NCI-H2029 treated with DMSO at 0.1 percent for 48 hours (cell line): ENCODE results near the gene DOP1B.
A peak's percentile ranks its signal among the peaks of the same experiment; 100 is the strongest.
"Not testable (repeated sequence)": the region's sequence is repeated elsewhere in the genome, so short reads cannot be mapped to it uniquely, and the experiment has no call there.

ENCODE experiments used
- DNase-seq: peaks from one replicate; lab custom pipeline; 2025; lab: John Stamatoyannopoulos, UW

DOP1B gene, protein sequence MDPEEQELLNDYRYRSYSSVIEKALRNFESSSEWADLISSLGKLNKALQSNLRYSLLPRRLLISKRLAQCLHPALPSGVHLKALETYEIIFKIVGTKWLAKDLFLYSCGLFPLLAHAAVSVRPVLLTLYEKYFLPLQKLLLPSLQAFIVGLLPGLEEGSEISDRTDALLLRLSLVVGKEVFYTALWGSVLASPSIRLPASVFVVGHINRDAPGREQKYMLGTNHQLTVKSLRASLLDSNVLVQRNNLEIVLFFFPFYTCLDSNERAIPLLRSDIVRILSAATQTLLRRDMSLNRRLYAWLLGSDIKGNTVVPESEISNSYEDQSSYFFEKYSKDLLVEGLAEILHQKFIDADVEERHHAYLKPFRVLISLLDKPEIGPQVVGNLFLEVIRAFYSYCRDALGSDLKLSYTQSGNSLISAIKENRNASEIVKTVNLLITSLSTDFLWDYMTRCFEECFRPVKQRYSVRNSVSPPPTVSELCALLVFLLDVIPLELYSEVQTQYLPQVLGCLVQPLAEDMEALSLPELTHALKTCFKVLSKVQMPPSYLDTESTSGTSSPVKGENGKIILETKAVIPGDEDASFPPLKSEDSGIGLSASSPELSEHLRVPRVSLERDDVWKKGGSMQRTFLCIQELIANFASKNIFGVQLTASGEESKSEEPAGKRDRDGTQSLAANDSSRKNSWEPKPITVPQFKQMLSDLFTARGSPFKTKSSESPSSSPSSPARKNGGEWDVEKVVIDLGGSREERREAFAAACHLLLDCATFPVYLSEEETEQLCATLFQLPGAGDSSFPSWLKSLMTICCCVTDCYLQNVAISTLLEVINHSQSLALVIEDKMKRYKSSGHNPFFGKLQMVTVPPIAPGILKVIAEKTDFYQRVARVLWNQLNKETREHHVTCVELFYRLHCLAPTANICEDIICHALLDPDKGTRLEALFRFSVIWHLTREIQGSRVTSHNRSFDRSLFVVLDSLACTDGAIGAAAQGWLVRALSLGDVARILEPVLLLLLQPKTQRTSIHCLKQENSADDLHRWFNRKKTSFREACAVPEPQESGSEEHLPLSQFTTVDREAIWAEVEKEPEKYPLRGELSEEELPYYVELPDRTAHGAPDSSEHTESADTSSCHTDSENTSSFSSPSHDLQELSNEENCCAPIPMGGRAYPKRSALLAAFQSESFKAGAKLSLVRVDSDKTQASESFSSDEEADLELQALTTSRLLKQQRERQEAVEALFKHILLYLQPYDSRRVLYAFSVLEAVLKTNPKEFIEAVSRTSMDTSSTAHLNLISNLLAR (N-terminal part only)

GRCh38 chr21:36156815-36157670, at the start of gene DOP1B:
Gene DOP1B, plus strand, starts transcription at chr21:36156824. Its CDS starts 7,910 bp downstream, at chr21:36164734.
- DNase-seq, result no peak

DNA sequence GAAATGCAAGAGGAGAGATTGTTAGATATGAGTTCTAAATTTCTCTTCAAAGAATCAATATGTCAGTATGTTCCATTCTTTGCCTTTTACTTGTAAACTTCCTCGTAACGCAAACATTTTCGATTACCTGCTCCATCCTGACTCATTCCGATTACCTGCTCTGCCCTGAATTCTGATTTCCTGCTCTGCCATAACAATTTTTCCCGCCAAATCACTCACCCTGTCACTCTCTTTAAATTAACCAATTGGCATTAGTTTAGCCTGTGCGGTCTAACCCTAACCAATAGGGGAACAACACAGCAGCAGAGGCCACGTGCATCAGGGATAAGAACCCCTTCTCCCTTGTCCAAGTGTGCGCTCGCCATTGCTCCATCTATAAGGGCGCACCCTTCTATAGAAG, 46.8 kb upstream of the DOP1B start:
- no peak for DNase-seq

GRCh38 chr21:36111238-36111637, 45.4 kb upstream of the DOP1B start:
- DNase-seq, result no peak

GRCh38 chr21:36113647-36114428, 42.8 kb upstream of the DOP1B start:
- peak; percentile 42 for DNase-seq

DNA sequence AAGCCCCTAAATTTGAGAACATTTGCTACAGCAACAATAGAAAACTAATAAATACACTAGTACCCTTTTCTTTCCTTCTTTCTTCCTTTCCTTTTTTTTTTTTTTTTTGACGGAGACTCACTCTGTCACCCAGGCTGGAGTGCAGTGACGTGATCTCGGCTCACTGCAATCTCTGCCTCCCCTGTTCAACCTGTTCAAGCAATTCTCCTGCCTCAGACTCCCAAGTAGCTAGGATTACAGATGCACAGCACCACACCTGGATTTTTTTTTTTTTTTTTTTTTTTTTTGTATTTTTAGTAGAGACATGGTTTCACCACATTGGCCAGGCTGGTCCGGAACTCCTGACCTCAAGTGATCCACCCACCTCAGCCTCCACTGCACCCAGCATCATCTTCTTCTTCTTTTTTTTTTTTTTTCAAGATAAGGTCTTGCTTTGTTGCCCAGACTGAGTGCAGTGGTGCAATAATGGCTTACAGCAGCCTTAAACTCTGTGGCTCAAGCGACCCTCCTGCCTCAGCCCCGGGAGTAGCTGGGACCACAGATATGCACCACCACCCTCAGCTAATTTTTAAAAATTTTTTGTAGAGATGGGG, 41.4 kb upstream of the DOP1B start:
- no peak for DNase-seq

GRCh38 chr21:36117286-36117741, 39.3 kb upstream of the DOP1B start:
- DNase-seq, result no peak

- DNase-seq, result no peak
These were observed 36.2 kb upstream of the DOP1B start for GRCh38 chr21:36120304-36120888.

DNA sequence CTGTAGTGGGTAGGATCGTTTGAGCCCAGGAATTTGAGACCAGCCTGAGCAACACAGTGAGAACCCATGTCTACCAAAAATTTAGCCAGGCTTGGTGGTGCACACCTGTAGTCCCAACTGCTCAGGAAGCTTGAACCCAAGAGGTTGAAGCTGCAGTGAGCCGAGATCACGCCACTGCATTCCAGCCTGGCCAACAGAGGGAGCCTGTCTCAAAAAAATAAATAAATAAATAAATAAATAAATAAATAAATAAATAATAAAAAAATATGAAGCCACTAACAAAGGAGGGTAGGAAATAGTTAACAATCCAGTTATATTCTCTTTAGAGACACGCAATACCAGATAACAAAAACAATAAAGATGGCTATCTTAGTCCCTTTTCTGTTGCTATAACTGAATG, 33.6 kb upstream of the DOP1B start:
- no peak for DNase-seq

GRCh38 chr21:36124395-36124794, 32.2 kb upstream of the DOP1B start:
- DNase-seq, result no peak

DNA sequence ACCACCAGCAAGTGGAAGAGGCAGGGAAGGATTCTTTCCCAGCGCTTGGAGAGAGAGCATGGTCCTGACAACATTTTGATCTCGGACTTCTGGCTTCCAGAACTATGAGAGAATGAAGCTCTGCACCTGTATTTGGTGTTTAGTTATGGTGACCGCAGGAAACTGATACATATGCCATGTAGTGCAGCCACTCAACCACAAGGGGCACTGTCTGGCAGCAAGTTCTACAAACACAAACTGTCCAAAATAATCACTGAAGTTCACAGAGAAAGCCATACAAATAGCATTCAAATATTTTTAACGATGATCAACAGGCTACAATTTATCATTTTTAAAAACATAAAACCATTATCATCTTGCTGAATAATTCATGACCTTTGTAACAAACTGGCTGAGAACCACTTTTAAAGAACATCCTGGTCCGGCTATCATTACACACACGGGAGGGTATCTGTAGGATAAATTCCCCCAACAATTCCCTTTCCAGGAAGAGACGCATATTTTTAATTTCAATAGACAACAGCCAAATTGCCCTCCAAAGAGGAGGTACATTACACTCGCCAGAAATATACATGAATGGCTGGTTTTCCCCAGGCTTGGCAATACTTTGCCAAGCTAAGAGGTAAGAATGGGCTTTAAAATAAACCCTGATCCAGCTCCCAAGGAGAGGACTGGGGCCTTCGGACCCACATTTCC, 31.0 kb upstream of the DOP1B start:
- peak; percentile 59 for DNase-seq

DNA sequence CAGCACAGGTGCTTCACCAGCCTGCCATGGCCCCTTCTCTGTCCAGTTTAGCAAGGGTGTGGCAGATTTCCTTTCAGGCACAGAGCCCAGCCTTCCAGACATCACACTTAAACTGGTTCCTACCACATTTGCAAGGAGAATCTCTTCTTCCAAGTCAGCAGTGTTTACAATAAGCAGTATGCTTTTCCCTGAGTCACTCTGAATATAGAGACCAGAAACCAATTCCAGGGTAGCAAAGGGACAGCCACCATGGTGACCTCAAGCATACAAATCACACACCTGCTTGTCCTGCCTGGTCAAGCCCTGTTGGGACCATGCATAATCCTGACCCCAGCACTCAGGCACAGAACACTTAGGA, 30.4 kb upstream of the DOP1B start:
- no peak for DNase-seq

DNA sequence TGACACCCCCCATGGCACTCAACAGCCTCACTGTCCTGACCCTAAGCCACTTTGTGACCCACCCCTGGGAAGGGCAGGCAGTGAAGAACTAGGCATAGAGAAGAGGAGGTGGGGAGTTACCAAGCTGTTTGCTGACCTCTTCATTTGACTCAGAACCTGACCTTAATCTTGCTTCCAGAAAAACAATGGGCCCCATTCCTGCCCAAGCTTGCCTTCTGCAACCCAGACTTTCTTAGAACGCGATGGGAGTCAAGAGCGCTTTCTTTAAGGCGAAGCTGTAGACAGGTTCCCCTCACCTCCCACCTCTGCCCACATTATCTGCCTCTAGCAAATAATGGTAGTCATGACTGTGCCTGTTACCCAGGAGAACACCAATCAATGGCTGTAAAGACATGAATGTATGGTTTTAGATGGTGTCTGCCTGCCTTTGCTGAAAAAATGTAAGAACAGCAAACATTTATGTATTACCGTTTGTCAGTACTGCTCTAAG, 30.0 kb upstream of the DOP1B start:
- no peak for DNase-seq

DNA sequence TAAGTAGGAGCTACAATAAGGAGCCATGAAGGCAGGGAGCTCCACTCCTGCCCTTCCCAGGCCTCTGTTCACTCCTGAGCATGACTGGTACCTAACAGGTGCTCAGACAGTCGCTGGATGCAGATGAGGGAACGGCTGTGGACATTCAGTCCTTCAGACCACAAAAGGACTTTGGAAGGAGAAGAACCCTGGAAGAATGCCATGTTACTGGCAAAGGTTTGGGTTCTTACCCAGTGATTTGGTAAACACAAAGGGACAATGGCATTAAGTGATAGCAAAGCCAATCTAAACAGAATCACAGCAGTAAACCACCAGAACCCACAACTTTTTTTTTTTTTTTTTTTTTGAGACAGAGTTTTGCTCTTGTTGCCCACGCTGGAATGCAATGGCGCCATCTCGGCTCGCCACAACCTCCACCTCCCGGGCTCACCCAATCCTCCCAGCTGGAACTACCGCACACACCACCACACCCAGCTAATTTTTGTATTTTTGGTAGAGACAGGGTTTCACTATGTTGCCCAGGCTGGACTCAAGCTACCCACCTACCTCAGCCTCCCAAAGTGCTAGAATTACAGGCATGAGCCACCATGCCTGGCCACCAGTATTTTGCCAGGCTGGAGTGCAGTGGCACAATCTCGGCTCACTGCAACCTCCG, 29.2 kb upstream of the DOP1B start:
- peak; percentile 55 for DNase-seq

- DNase-seq, result no peak
These were observed 28.6 kb upstream of the DOP1B start for GRCh38 chr21:36127977-36128376.

GRCh38 chr21:36129219-36129618, 27.4 kb upstream of the DOP1B start:
- DNase-seq, result no peak

DNA sequence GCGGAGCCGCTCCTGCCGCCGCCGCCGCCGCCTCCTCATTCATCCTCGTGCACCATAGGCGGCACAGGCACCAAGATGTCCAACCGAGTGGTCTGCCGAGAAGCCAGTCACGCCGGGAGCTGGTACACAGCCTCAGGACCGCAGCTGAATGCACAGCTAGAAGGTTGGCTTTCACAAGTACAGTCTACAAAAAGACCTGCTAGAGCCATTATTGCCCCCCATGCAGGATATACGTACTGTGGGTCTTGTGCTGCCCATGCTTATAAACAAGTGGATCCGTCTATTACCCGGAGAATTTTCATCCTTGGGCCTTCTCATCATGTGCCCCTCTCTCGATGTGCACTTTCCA, 26.2 kb upstream of the DOP1B start:
- DNase-seq, result not testable (repeated sequence)

- not testable (repeated sequence) for DNase-seq
These were observed 25.8 kb upstream of the DOP1B start for GRCh38 chr21:36130839-36131238.

GRCh38 chr21:36132696-36133095, 23.9 kb upstream of the DOP1B start:
- no peak for DNase-seq
